Prostate gland (tissue), 2 donors: ENCODE results near the gene ZNF423.

Source experiments
- CTCF ChIP-seq, 4 experiments: fragments of 200-600 bp in 2 of 4; fragments of 450-650 bp in 2 of 4; sonication (generic) in 2 of 4; IDR thresholded peaks; 1 replicate in 3 of 4; 2 replicates in 1 of 4; pipeline ENCODE4 v1.5.1; 2016 to 2019; ENCODE audit warnings: antibody characterized with exemption in 4 of 4, mild to moderate bottlenecking in 2 of 4, moderate library complexity in 2 of 4
- POLR2A ChIP-seq: fragments of 450-650 bp; IDR thresholded peaks from one replicate; pipeline ENCODE4 v1.6.1; 2016; ENCODE audit warnings: antibody characterized with exemption, mild to moderate bottlenecking
- POLR2AphosphoS5 ChIP-seq: sonication (generic); formaldehyde crosslinking; IDR thresholded peaks from one replicate; pipeline ENCODE4 v1.6.1; 2017; ENCODE audit warnings: antibody characterized with exemption

- TF ChIP-seq CTCF (IDR thresholded peaks at IDR 0.05) (no peak), POLR2A (no peak), POLR2AphosphoS5 (no peak)
These were observed 12.2 kb downstream of the ZNF423 start for GRCh38 chr16:49843758-49844157.
